Natural killer cell (primary cell): Measurements from ENCODE around the gene KRT36. TPM values are rescaled to one million over a fixed set of nuclear protein-coding genes. Genes with fewer than 3 reads are reported as not detected.
A peak's percentile ranks its signal among the peaks of the same experiment; 100 is the strongest.

Experiments
- ATAC-seq, 3 donors: fragments of 150-1000 bp in 2 of 3; fragments of 200-7000 bp in 1 of 3; cut with Tn5 transposase; 1 replicate in 1 of 3; 2 replicates in 2 of 3; pipeline ENCODE4 v1.10.0; 2021; ENCODE audit warnings: mild to moderate bottlenecking in 2 of 3, moderate library complexity in 2 of 3
- DNase-seq, 2 donors: peaks; one replicate each; pipeline versions ENCODE4 v3.0.0 to v3.0.0-alpha.2; 2013 to 2021; ENCODE audit warnings: mixed read lengths in 1 of 2
- H3K27ac ChIP-seq: one replicate; pipeline ENCODE4 v1.5.1; 2013; ENCODE audit warnings: mild to moderate bottlenecking, low read length
- H3K27me3 ChIP-seq: one replicate; pipeline ENCODE4 v1.6.1; 2013; ENCODE audit warnings: low read length; ENCODE audit not compliant: control insufficient read depth, insufficient read depth
- H3K36me3 ChIP-seq: one replicate; pipeline ENCODE4 v1.6.1; 2013; ENCODE audit warnings: low read length; ENCODE audit not compliant: control insufficient read depth, insufficient read depth
- H3K4me1 ChIP-seq: one replicate; pipeline ENCODE4 v1.6.1; 2013; ENCODE audit warnings: low read length; ENCODE audit not compliant: control insufficient read depth, insufficient read depth
- H3K4me3 ChIP-seq: one replicate; pipeline ENCODE4 v1.5.1; 2013; ENCODE audit warnings: low read length
- H3K9me3 ChIP-seq: one replicate; pipeline ENCODE4 v1.6.1; 2013; ENCODE audit warnings: low read length; ENCODE audit not compliant: control insufficient read depth, insufficient read depth
- H3K27ac Mint-ChIP-seq, 2 donors: one replicate each; pipeline ENCODE4 v1.8.0; 2022; ENCODE audit warnings: mild to moderate bottlenecking in 2 of 2, mixed read lengths in 2 of 2, moderate library complexity in 1 of 2
- H3K27me3 Mint-ChIP-seq, 2 donors: one replicate each; pipeline ENCODE4 v1.8.0; 2022; ENCODE audit warnings: low read depth in 2 of 2, mixed read lengths in 2 of 2
- H3K36me3 Mint-ChIP-seq: one replicate; pipeline ENCODE4 v1.8.0; 2022; ENCODE audit warnings: mixed read lengths
- H3K4me1 Mint-ChIP-seq, 2 donors: one replicate each; pipeline ENCODE4 v1.8.0; 2022; ENCODE audit warnings: mixed read lengths in 2 of 2
- H3K4me3 Mint-ChIP-seq: one replicate; pipeline ENCODE4 v1.8.0; 2022; ENCODE audit warnings: mild to moderate bottlenecking, moderate library complexity, mixed read lengths
- H3K9me3 Mint-ChIP-seq, 2 donors: one replicate each; pipeline ENCODE4 v1.8.0; 2022; ENCODE audit warnings: mixed read lengths in 2 of 2
- WGBS: methylation state at CpG from one replicate; pipeline ENCODE4 v1.1.7; 2013; ENCODE audit warnings: missing lambda C conversion rate; ENCODE audit not compliant: insufficient coverage; 5-methylcytosine and 5-hydroxymethylcytosine counted together
- intact Hi-C: fragments of 100-400 bp; cut with micrococcal nuclease; formaldehyde crosslinking; loops from one replicate; pipeline ENCODE4 v1.14.2; 2022
- total RNA-seq, 4 donors: library from RNA; stranded (reverse); fragments of 120-200 nt in 1 of 4; gene quantifications; one replicate each; pipeline versions ENCODE4 v1.2.3 to v1.2.4, GENCODE V29; 2013 to 2022
- TF ChIP-seq, protein P1 (sequence below): fragments of 200-600 bp; IDR thresholded peaks from one replicate; pipeline ENCODE4 v1.8.0; 2022; ENCODE audit warnings: antibody characterized with exemption

Gene KRT36
- total RNA-seq, 3 donors from 2014 or later (not counting 1 experiment from before 2014, with no cell fraction given): not detected

DNA sequence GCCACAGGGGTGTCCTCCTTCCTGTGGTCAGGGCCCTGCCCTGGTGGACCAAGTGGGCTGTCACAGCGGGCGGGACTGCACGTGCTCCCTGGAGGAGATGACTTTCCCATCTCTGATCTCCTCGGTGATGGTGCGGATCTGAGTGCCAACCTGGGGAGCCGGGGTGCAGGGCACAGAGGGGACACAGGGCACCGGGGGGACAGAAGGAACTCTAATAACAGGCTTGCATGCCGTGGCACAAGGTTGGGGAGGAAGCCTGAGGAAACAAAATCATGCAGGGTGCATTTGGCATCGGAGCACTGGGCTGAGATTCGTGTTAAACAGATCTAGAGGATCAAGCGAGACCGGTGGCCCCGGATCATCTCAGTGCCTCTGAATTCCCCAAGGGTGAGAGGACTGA, 3.4 kb downstream of the KRT36 start:
- TF ChIP-seq, protein P1, sequence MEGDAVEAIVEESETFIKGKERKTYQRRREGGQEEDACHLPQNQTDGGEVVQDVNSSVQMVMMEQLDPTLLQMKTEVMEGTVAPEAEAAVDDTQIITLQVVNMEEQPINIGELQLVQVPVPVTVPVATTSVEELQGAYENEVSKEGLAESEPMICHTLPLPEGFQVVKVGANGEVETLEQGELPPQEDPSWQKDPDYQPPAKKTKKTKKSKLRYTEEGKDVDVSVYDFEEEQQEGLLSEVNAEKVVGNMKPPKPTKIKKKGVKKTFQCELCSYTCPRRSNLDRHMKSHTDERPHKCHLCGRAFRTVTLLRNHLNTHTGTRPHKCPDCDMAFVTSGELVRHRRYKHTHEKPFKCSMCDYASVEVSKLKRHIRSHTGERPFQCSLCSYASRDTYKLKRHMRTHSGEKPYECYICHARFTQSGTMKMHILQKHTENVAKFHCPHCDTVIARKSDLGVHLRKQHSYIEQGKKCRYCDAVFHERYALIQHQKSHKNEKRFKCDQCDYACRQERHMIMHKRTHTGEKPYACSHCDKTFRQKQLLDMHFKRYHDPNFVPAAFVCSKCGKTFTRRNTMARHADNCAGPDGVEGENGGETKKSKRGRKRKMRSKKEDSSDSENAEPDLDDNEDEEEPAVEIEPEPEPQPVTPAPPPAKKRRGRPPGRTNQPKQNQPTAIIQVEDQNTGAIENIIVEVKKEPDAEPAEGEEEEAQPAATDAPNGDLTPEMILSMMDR: no peak
- Histone ChIP-seq H3K4me1 (peaks cover 5% of the 10 kb centered on the region), H3K4me3 (no peak overlapping the region), H3K9me3 (no peaks in the 10 kb centered on the region), H3K27ac (no peak overlapping the region), H3K36me3 (no peaks in the 10 kb centered on the region), H3K27me3 (no peaks in the 10 kb centered on the region)
- no peak overlapping the region for H3K27ac Mint-ChIP-seq
- H3K4me1 Mint-ChIP-seq: no peaks in the 10 kb centered on the region
- intact Hi-C loops: no loop called here
- H3K27me3 Mint-ChIP-seq: peaks cover 2 to 6% of the 10 kb centered on the region in 2 donors
- no peak overlapping the region for H3K4me3 Mint-ChIP-seq
- 92% methylated on average over 13 of the region's 13 CpGs for WGBS
- ATAC-seq (no peak), DNase-seq (no peak)
- no peaks in the 10 kb centered on the region for H3K36me3 Mint-ChIP-seq
- H3K9me3 Mint-ChIP-seq: no peaks in the 10 kb centered on the region

DNA sequence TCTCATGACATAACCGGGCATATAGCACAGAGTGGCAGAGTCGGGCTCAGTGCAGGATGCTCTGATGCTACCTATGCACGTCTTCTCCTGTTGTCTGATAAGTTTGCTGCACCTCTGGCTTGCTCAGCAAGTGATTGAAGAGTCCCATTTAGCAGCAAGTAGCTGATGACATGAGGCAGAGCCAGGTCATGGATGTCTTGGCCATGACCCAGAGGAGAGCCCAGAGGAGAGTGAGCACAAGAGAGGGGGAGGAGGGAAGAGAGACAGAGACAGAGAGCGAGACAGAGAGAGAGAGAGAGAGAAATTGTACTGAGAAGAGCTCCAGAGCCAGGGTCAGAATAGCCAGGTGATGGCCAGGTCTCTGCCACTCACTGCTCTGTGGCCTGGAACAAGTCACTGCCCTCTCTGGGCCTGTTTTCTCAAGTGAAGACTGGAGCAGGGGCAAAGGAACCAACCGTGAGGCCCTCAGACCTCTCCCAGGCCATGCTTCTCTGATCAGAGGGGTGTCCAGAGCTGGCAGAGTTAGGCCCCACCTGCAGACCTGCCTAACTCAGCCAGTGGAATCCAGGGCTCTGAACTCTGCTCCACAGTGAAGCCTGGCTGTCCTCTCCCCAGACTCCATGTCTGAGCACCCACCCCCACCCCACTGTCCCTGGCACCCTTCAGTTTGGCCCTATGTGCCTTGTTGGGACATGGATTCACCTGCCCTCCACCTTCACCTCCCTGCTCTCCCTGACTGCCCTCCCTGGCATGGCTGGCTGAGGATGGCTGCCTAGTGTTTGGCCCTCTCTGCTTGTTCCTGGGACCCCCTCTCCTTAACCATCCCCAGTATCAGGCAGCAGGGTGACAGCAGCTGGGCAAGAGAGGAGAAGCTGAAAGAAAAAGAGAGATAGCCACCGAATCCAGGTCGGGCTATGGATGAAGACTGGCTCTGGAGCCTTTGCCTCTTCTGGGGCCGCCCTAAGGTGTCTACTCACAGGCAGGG, 4.5 kb downstream of the KRT36 start:
- DNase-seq (no peak), ATAC-seq (no peak)
- 90% methylated on average over 8 of the region's 8 CpGs for WGBS
- H3K4me1 Mint-ChIP-seq: no peaks in the 10 kb centered on the region
- no peaks in the 10 kb centered on the region for H3K9me3 Mint-ChIP-seq
- Histone ChIP-seq H3K9me3 (no peaks in the 10 kb centered on the region), H3K4me1 (peaks cover 4% of the 10 kb centered on the region), H3K4me3 (no peak overlapping the region), H3K36me3 (no peaks in the 10 kb centered on the region), H3K27ac (no peak overlapping the region), H3K27me3 (no peaks in the 10 kb centered on the region)
- no peak overlapping the region for H3K27ac Mint-ChIP-seq
- no peaks in the 10 kb centered on the region for H3K36me3 Mint-ChIP-seq
- TF ChIP-seq, protein P1: no peak
- intact Hi-C loops: no loop called here
- H3K4me3 Mint-ChIP-seq: no peak overlapping the region
- peaks cover 2 to 6% of the 10 kb centered on the region in 2 donors for H3K27me3 Mint-ChIP-seq

DNA sequence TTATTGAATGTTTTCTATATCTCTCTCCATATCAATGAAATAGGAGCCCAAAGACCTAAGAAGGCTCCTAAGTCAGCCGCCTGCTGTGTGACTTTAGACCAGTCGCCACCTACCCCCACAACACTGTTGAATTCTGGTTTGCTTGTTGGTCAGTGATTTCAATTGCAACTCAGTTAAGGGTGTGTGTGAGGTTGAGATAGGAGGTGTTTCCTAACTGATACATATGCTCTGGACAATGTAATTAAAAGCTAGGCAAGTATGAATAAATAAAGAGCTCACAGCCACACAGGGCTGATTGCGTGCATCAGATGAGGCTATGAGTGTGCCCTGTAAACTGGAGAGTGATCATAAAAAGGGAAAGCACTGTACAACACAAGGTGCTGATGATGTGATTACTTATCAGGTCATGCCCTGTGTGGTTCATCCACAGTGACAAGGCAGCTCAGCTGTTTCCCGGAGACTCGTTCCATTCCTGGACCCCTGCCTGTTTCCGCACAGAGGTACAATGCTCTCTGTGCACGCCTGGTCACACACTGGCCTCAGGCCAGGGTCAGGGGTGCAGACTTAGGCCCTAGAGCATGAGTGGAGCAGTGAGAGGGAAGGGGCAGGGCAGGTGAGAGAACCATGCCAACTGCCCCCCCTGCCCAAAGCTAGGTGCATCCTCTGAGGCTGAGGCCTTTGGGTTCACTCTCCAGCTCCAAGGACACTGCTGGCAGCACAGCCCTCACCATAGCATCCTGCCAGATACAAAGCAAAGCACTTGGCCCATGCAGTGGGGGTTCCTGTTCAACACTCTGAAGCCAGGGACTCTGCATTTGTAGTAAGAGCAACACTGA, 5.5 kb downstream of the KRT36 start:
- Mint-ChIP-seq H3K27ac (no peak overlapping the region), H3K27me3 (peaks cover 2 to 6% of the 10 kb centered on the region in 2 donors), H3K9me3 (no peaks in the 10 kb centered on the region), H3K4me1 (no peaks in the 10 kb centered on the region), H3K4me3 (no peak overlapping the region), H3K36me3 (no peaks in the 10 kb centered on the region)
- Histone ChIP-seq H3K27ac (no peak overlapping the region), H3K9me3 (no peaks in the 10 kb centered on the region), H3K4me1 (no peaks in the 10 kb centered on the region), H3K36me3 (no peaks in the 10 kb centered on the region), H3K4me3 (no peak overlapping the region), H3K27me3 (no peaks in the 10 kb centered on the region)
- DNase-seq (no peak), ATAC-seq (peak in 1 of 3 donors; percentile 15)
- WGBS: 90% methylated on average over 5 of the region's 7 CpGs
- TF ChIP-seq, protein P1: no peak
- intact Hi-C loops: no loop called here
